Colonic mucosa (tissue), 4 donors: ENCODE measurements around the gene PFKFB2. TPM values are rescaled to one million over a fixed set of nuclear protein-coding genes. Genes with fewer than 3 reads are reported as not detected.

ENCODE experiments used
- DNase-seq: peaks from one replicate; pipeline ENCODE4 v3.0.0-alpha.2; 2020
- H3K27ac ChIP-seq: fragments of 200-600 bp; one replicate; pipeline ENCODE4 v1.8.0; 2021
- H3K27me3 ChIP-seq: fragments of 200-600 bp; one replicate; pipeline ENCODE4 v1.8.0; 2021
- H3K36me3 ChIP-seq: fragments of 200-600 bp; one replicate; pipeline ENCODE4 v1.8.0; 2021
- H3K4me1 ChIP-seq: fragments of 200-600 bp; one replicate; pipeline ENCODE4 v1.8.0; 2021; ENCODE audit warnings: mild to moderate bottlenecking
- H3K4me3 ChIP-seq: fragments of 200-600 bp; one replicate; pipeline ENCODE4 v1.8.0; 2021
- H3K9ac ChIP-seq, 2 donors: one replicate each; pipeline ENCODE4 v1.7.0; 2013; ENCODE audit warnings: control low read depth in 2 of 2, low read depth in 2 of 2, low read length in 2 of 2
- H3K9me3 ChIP-seq: fragments of 200-600 bp; one replicate; pipeline ENCODE4 v1.8.0; 2021
- CTCF ChIP-seq: fragments of 200-600 bp; IDR thresholded peaks from one replicate; pipeline ENCODE4 v1.8.0; 2022; ENCODE audit warnings: antibody characterized with exemption, mild to moderate bottlenecking
- intact Hi-C: fragments of 100-400 bp; cut with DNase I; formaldehyde crosslinking; loops from one replicate; pipeline ENCODE4 v1.14.1; 2022
- total RNA-seq, 2 donors: library from RNA; stranded (reverse); fragmentation: NEBNext Ultra II Directional in 1 of 2; extraction: Animal tissue kit (Norgen Biotek cat#: 25700) in 1 of 2; gene quantifications; one replicate each; pipeline ENCODE4 v1.2.1, GENCODE V29; 2021
- donor health status: healthy.
- donor health status: DM: no; HTN: no; CAD: no.
- donor health status: DM: no; HTN: no; CAD: no.

Gene PFKFB2
- total RNA-seq, 2 donors from 2014 or later = 52.1 to 88.5 TPM

GRCh38 chr1:207028884-207029650 is 24.0 kb upstream of the PFKFB2 start:
- no peak overlapping the region for H3K27ac ChIP-seq
- H3K27me3 ChIP-seq = no peaks in the 10 kb centered on the region
- H3K9me3 ChIP-seq = no peaks in the 10 kb centered on the region
- intact Hi-C loops = no loop called here
- no peak overlapping the region for H3K9ac ChIP-seq
- DNase-seq = peak; percentile 58
- peaks cover 9% of the 10 kb centered on the region for H3K4me1 ChIP-seq
- H3K36me3 ChIP-seq = no peaks in the 10 kb centered on the region
- TF ChIP-seq CTCF = no peak
- H3K4me3 ChIP-seq = no peak overlapping the region

- DNase-seq = no peak
- TF ChIP-seq CTCF = no peak
- intact Hi-C loops = loop anchor here (10.0 kb wide), 1 partner anchor 55 kb away; the partner anchor contains the start of gene C4BPB
- no peaks in the 10 kb centered on the region for H3K9me3 ChIP-seq
- no peaks in the 10 kb centered on the region for H3K36me3 ChIP-seq
- peak overlapping the region in 1 of 2 donors; percentile 80 for H3K9ac ChIP-seq
- no peak overlapping the region for H3K4me3 ChIP-seq
- H3K27ac ChIP-seq = peak overlapping the region; percentile 89
- peaks cover 9% of the 10 kb centered on the region for H3K4me1 ChIP-seq
- no peaks in the 10 kb centered on the region for H3K27me3 ChIP-seq
These were observed 23.2 kb upstream of the PFKFB2 start for GRCh38 chr1:207029701-207030521.

GRCh38 chr1:207030522-207031009 is 22.5 kb upstream of the PFKFB2 start:
- DNase-seq = no peak
- peaks cover 9% of the 10 kb centered on the region for H3K4me1 ChIP-seq
- no peaks in the 10 kb centered on the region for H3K9me3 ChIP-seq
- intact Hi-C loops = loop anchor here (10.0 kb wide), 1 partner anchor 54 kb away; the partner anchor contains the start of gene C4BPB
- H3K4me3 ChIP-seq = peak overlapping the region; percentile 30
- no peaks in the 10 kb centered on the region for H3K36me3 ChIP-seq
- H3K27me3 ChIP-seq = no peaks in the 10 kb centered on the region
- no peak for TF ChIP-seq CTCF
- H3K9ac ChIP-seq = peak overlapping the region; percentile 36 to 80
- peak overlapping the region; percentile 89 for H3K27ac ChIP-seq

- Histone ChIP-seq H3K36me3 (no peaks in the 10 kb centered on the region), H3K4me3 (peak overlapping the region; percentile 30), H3K9me3 (no peaks in the 10 kb centered on the region), H3K9ac (peak overlapping the region; percentile 36 to 80), H3K27me3 (no peaks in the 10 kb centered on the region), H3K27ac (peak overlapping the region; percentile 89), H3K4me1 (peaks cover 9% of the 10 kb centered on the region)
- DNase-seq = no peak
- intact Hi-C loops = loop anchor here (10.0 kb wide), 1 partner anchor 54 kb away; the partner anchor contains the start of gene C4BPB
- no peak for TF ChIP-seq CTCF
These were observed 22.1 kb upstream of the PFKFB2 start for GRCh38 chr1:207031016-207031415.

- Histone ChIP-seq H3K9ac (peak overlapping the region; percentile 36 to 80), H3K9me3 (no peaks in the 10 kb centered on the region), H3K4me1 (peaks cover 9% of the 10 kb centered on the region), H3K27ac (peak overlapping the region; percentile 89), H3K27me3 (no peaks in the 10 kb centered on the region), H3K36me3 (no peaks in the 10 kb centered on the region), H3K4me3 (peak overlapping the region; percentile 30)
- no peak for TF ChIP-seq CTCF
- DNase-seq = peak; percentile 79
- intact Hi-C loops = loop anchor here (10.0 kb wide), 1 partner anchor 53 kb away; the partner anchor contains the start of gene C4BPB
These were observed 21.3 kb upstream of the PFKFB2 start for GRCh38 chr1:207031632-207032264.
